ENCODE measurements around the gene KCNQ5.

The KCNQ5 gene

GRCh38 chr6:72793641-72794395, 172.0 kb downstream of the KCNQ5 start:
- no peak for DNase-seq (ENCODE audit: low read depth)

DNA sequence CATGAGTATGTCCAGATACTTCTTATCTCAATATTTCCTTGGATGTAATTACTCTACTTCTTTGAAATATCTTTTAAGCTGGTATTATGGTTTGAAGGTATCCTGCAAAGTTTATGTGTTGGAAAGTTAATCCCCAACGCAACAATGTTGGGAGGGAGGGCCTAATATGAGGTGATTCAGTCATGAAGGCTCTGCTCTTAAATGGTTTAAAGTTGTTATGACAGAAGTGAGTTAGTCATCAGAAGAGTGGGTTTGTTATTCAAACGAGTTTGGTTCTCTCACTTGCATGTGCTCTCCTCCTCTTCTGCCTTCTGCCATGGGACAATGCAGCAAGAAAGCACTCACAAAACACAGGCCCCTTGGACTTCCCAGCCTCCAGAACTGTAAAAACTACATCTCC, 176.3 kb downstream of the KCNQ5 start:
- peak; percentile 81 for DNase-seq (ENCODE audit: low read depth)

GRCh38 chr6:72809746-72810379, 188.0 kb downstream of the KCNQ5 start:
- no peak for DNase-seq (ENCODE audit: low read depth)

DNA sequence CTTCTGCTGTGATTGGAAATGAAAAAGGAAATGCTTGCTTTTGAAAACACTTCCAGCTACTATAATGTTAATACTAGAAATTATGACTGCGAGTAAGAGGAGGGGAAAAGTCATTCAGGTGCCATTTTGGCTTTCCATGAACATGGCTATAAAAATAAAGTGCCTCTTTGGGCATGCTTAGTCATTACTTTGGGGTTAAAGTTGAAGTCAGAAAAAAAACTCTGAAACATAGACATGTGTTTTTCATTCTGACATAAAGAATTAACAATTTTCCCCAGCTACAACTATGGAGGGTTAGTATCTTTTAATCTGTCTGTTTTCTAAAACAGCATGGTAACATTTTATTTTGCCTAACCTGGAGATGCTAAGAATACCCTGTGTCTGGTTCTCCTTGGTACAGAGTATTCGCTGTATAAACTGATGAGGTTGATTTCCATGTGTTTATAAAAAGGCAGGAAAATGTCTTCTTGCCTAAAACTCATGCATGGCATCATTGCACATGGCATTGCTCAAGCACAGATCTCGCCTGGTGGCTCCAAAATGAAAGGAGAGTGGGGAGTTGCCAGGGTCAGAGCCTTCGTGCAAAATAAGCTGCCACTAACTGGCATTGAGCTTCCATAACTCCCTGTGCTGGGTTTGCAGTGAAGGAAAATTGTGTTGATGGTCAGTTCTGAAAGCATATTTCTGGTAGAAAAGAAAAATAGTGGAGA, 188.9 kb downstream of the KCNQ5 start:
- no peak for DNase-seq (ENCODE audit: low read depth)

- peak; percentile 40 for DNase-seq (ENCODE audit: low read depth)
Measured at GRCh38 chr6:72811971-72812421, 190.1 kb downstream of the KCNQ5 start.

GRCh38 chr6:72813807-72814596, 192.1 kb downstream of the KCNQ5 start:
- no peak for DNase-seq (ENCODE audit: low read depth)

- DNase-seq (ENCODE audit: low read depth): no peak
Measured at GRCh38 chr6:72816022-72816421, 194.2 kb downstream of the KCNQ5 start.

DNA sequence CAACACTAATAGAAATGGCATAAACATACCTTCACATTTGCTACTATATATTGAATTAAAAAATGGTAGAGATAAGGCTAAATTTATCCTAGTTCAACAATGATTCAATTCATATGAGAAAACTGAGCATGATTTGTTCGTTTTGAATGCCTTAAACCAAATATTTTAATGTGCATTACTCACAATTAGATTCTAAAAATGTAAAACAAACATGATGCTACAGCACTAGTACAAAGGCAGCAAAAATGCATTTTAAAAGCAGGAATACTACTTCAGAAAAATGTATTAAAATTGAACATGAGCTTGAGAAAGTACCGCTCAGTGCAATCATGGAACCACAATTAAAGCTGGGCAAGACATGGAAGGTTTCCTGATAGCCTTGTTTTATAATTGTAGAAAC, 195.3 kb downstream of the KCNQ5 start:
- no peak for DNase-seq (ENCODE audit: low read depth)

GRCh38 chr6:72819609-72820008, 197.7 kb downstream of the KCNQ5 start:
- no peak for DNase-seq (ENCODE audit: low read depth)

GRCh38 chr6:72820153-72820552, 198.3 kb downstream of the KCNQ5 start:
- DNase-seq (ENCODE audit: low read depth): no peak

DNA sequence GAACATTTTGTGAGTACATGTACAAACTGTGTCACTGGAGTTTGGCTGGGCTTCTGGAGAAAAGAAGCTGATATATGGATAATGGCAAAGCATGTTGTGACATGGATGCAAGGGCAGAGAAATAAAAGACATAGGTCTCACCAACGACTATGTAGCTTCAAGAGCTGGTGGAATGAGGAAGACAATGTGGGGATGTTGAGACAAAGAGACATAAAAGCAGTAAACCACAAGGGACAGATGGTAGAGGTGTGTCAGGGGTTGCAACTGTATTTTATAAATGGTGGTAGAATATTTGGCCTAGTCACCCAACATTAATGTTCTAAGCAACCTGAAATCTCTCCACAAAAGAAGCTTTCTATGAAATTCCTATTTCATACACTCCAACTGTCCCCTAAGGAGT, 199.0 kb downstream of the KCNQ5 start:
- DNase-seq (ENCODE audit: low read depth): no peak

GRCh38 chr6:72822023-72822422, 200.2 kb downstream of the KCNQ5 start:
- no peak for DNase-seq (ENCODE audit: low read depth)

DNA sequence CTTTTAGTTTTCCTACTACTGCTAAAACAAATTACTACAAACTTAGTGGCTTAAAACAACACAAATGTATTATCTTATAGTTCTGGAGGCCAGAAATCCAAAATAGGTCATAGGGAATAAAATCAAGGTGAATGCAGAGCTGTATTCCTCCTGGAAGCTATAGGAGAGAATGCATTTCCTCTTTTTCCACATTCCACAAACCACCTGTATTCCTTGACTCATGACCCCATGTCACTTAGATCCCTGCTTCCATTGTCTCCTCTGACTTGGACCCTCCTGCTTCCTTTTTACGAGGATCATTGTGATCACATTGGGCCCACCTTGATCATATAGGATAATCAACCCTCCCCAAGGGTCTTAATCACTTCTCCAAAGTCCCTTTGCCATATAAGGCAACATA, 200.8 kb downstream of the KCNQ5 start:
- DNase-seq (ENCODE audit: low read depth): no peak

DNA sequence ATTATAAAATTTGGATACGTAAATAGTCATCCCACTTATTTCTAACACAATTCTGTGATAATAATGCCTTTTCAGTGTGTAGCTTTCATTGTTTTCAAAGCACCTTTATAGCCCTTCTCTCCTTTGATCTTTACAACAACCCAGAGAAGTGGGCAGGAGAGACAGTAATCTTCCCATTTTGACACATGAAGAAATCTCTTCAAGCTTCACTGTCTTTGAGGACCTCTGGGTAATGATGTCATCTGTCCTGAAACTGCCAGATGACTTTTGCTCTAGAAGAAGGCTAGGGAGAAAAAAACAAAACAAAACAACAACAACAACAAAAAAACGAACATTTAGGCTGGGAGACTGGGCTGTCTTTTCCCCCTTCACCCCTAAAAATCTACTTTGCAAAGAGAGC, 203.0 kb downstream of the KCNQ5 start:
- DNase-seq (ENCODE audit: low read depth): no peak

DNA sequence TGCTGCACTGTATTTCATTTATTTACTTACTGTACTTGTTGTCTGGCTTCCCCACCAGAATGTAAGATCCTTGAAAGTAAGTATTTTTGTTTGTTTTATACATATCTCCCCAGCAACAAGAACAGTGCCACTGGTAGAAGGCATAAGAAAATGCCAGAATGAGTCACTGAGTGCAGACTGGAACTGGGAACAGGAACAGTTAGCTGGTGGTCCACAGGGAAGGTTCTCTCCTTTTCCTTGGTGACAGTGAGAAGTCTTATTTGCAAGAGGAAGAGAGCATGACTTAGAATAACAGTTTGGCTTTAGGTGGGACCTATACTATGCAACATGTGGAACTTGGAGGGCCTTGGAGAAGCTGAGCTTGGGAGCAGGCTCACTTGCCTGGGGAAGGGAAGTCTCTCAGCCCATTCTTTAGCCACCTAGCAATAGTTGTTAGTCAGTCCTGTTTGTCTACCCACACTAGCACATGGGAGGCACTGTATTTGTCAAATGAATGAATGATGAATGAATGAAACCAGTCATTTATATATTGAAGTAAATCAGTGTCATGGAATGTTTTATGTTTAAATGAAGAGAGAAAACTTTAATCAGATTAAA, 203.5 kb downstream of the KCNQ5 start:
- peak; percentile 62 for DNase-seq (ENCODE audit: low read depth)

DNA sequence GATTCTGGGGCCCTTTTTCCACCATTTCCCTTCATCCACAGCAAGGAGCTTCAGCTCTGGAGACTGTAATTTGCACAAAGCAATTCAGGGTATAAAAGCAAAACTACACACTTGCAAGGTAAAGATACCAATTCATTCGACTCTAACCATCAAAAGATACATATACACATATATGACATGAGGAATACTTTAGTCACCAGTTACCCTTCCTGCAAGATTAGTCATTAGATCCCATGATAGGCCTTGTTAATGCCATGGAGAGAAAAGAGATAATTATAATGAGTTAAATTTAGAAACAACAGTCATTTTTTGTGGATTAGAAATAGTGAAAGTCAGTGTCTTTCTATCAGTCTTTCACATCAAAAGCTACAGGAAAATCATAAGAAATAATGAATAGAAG, 204.2 kb downstream of the KCNQ5 start:
- DNase-seq (ENCODE audit: low read depth): peak; percentile 28

GRCh38 chr6:72826744-72827438, 205.0 kb downstream of the KCNQ5 start:
- DNase-seq (ENCODE audit: low read depth): peak; percentile 45

DNA sequence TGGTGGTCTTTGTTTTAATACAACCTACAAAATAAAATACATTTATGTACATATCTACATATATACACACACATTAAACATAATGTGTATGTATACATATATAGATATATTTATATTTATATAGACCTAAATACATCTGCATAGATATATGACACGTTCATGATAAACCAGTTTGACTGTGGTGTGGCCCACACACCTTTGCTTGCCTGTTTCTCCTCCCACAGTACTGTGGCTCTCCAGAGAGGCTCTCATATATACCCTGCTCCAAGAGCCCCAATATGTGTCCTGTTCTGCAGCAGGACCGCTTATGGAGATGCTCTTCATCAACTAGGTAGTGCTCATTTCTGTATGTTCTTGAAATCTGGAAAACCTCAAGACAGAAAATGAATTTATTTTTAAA, 207.0 kb downstream of the KCNQ5 start:
- DNase-seq (ENCODE audit: low read depth): no peak

DNA sequence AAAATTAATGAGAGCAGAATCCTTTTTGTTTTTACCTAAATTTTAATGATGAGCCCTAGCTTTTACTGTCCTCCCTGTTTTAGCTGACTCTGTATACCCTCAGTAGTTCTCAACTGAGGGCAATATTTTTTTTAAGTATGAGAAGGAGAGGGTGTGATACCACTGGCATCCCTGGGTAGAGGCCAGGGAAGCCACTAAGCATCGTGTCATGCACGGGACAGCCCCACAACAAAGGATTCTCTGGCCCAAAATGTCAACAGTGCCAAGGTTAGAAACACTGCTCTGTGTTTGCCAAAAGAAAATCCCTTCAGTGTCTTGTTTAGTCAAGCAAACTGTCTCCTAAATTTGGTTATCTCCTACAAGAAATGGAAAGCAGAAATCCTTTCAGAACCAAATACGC, 210.4 kb downstream of the KCNQ5 start:
- no peak for DNase-seq (ENCODE audit: low read depth)

- no peak for DNase-seq (ENCODE audit: low read depth)
Measured at GRCh38 chr6:72835749-72836148, 213.9 kb downstream of the KCNQ5 start.

GRCh38 chr6:72836971-72837370, 215.1 kb downstream of the KCNQ5 start:
- no peak for DNase-seq (ENCODE audit: low read depth)
